Tibial nerve (tissue), 4 donors: ENCODE measurements around the gene SCAPER. TPM values are rescaled to one million over a fixed set of nuclear protein-coding genes. Genes with fewer than 3 reads are reported as not detected.

Experiments used
- DNase-seq, 2 donors: peaks; one replicate each; pipeline ENCODE4 v3.0.0-alpha.2; 2019; ENCODE audit warnings: low spot score in 2 of 2
- H3K27ac ChIP-seq, 4 donors: fragments of 200-600 bp; sonication (generic) in 3 of 4; one replicate each; pipeline ENCODE4 v1.5.1; 2017 to 2019; ENCODE audit warnings: mild to moderate bottlenecking in 1 of 4
- H3K27me3 ChIP-seq, 2 donors: fragments of 200-600 bp; sonication (generic) in 1 of 2; one replicate each; pipeline versions ENCODE4 v1.5.1 to v1.6.0; 2017 to 2019
- H3K36me3 ChIP-seq, 3 donors: fragments of 200-600 bp; sonication (generic); one replicate each; pipeline ENCODE4 v1.5.1; 2018 to 2019
- H3K4me1 ChIP-seq, 4 donors: fragments of 200-600 bp; sonication (generic) in 3 of 4; one replicate each; pipeline ENCODE4 v1.5.1; 2017 to 2019
- H3K4me3 ChIP-seq, 4 donors: fragments of 200-600 bp; sonication (generic) in 3 of 4; one replicate each; pipeline ENCODE4 v1.5.1; 2017 to 2019; ENCODE audit warnings: mild to moderate bottlenecking in 1 of 4, moderate library complexity in 1 of 4
- H3K9me3 ChIP-seq, 4 donors: fragments of 200-600 bp; sonication (generic) in 3 of 4; one replicate each; pipeline ENCODE4 v1.5.1; 2017 to 2019
- EP300 ChIP-seq, 2 donors: sonication (generic); formaldehyde crosslinking; IDR thresholded peaks; one replicate each; pipeline ENCODE4 v1.6.1; 2017; ENCODE audit warnings: antibody characterized with exemption in 2 of 2, mild to moderate bottlenecking in 1 of 2
- POLR2A ChIP-seq, 2 donors: fragments of 450-650 bp; IDR thresholded peaks; one replicate each; pipeline ENCODE4 v1.6.1; 2017; ENCODE audit warnings: antibody characterized with exemption in 2 of 2, mild to moderate bottlenecking in 2 of 2, moderate library complexity in 2 of 2
- WGBS, 2 donors: methylation state at CpG; one replicate each; pipeline ENCODE4 v1.1.5; 2018; 5-methylcytosine and 5-hydroxymethylcytosine counted together
- total RNA-seq, 4 donors: library from RNA; depleted of rRNA; stranded (reverse); fragments of >200 nt; gene quantifications; one replicate each; pipeline ENCODE4 v1.1.0, GENCODE V29; 2016
- TF ChIP-seq, protein P1 (sequence below), 5 experiments: fragments of 200-600 bp in 3 of 5; fragments of 450-650 bp in 2 of 5; sonication (generic) in 3 of 5; IDR thresholded peaks; one replicate each; pipeline ENCODE4 v1.5.1; 2016 to 2019; ENCODE audit warnings: antibody characterized with exemption in 5 of 5, mild to moderate bottlenecking in 3 of 5, moderate library complexity in 2 of 5

The SCAPER gene
- total RNA-seq, 4 donors from 2014 or later, result 25.5 to 45.3 (median 37.3) TPM

DNA sequence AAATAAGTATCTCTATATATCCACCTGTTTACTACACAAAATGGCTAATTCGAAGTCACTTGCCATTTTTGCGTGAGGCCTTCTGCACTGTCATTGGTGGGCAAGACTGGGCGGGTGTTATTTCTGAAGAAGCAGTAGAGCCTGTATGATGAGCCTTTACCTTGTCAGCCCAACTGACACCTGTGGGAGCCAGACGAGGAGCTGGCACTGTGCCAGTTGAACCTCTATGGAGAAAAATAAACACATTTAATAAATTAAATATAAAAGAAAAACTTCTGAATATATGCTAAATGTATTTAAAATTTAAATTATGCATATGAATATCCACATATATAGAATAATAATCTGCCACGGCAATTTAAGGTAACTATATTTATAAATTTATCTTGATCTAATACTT, 109.9 kb downstream of the SCAPER start:
- Histone ChIP-seq H3K4me1 (no peaks in the 10 kb centered on the region), H3K27me3 (no peaks in the 10 kb centered on the region), H3K27ac (no peak overlapping the region), H3K4me3 (no peak overlapping the region), H3K9me3 (peaks cover 0 to 13% (median 2%) of the 10 kb centered on the region in 4 donors), H3K36me3 (peaks cover 0 to 55% (median 0%) of the 10 kb centered on the region in 3 donors)
- WGBS, 2 donors, result 83 to 86% methylated on average over 5 of the region's 5 CpGs
- TF ChIP-seq EP300 (IDR thresholded peaks at IDR 0.05) (no peak), POLR2A (IDR thresholded peaks at IDR 0.05) (no peak)
- TF ChIP-seq, protein P1, sequence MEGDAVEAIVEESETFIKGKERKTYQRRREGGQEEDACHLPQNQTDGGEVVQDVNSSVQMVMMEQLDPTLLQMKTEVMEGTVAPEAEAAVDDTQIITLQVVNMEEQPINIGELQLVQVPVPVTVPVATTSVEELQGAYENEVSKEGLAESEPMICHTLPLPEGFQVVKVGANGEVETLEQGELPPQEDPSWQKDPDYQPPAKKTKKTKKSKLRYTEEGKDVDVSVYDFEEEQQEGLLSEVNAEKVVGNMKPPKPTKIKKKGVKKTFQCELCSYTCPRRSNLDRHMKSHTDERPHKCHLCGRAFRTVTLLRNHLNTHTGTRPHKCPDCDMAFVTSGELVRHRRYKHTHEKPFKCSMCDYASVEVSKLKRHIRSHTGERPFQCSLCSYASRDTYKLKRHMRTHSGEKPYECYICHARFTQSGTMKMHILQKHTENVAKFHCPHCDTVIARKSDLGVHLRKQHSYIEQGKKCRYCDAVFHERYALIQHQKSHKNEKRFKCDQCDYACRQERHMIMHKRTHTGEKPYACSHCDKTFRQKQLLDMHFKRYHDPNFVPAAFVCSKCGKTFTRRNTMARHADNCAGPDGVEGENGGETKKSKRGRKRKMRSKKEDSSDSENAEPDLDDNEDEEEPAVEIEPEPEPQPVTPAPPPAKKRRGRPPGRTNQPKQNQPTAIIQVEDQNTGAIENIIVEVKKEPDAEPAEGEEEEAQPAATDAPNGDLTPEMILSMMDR (IDR thresholded peaks at IDR 0.05), result no peak
- no peak for DNase-seq

DNA sequence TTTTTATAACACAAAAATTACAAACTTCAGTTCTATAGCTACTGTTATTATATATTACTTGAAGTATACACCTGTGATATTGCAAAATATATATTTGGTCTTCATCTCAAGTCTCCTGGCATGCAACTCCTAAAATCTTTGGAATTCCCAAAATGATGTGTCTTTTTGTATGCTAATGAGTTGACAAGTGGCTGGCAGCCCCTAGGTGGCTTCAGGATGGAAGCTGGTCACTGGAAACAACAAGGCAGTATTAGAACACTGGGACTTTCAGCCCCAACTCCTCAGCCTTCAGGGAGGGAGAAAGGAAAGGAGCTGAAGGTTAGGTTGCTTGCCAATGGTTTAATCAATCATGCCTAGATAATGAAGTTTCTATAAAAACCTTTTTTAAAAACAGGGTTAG, 112.0 kb downstream of the SCAPER start:
- Histone ChIP-seq H3K27ac (no peak overlapping the region), H3K27me3 (no peaks in the 10 kb centered on the region), H3K4me1 (no peaks in the 10 kb centered on the region), H3K9me3 (peaks cover 0 to 13% (median 2%) of the 10 kb centered on the region in 4 donors), H3K36me3 (peaks cover 0 to 50% (median 0%) of the 10 kb centered on the region in 3 donors), H3K4me3 (no peak overlapping the region)
- DNase-seq, result no peak
- TF ChIP-seq EP300 (IDR thresholded peaks at IDR 0.05), result no peak
- TF ChIP-seq, protein P1 (IDR thresholded peaks at IDR 0.05), result no peak
- no peak for TF ChIP-seq POLR2A (IDR thresholded peaks at IDR 0.05)

DNA sequence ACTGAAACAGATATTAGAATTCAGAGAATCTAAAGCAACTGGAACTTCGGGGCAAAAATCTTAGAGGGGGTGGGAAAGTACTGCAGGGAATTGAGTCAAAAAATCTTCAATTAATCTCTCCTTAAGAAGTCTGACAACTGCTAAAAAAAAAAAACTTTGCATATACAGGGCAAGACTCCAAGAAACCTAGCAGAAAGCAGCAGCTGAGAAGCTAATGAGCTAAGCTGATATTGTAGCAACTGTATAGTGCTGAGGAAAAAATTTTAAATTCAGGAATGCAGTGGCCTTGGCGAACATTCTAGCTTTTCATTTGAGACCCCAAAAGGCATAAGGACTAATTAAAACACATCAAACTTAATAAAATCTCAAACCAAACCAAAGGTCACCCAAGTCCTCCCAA, 113.6 kb downstream of the SCAPER start:
- TF ChIP-seq POLR2A (IDR thresholded peaks at IDR 0.05) (no peak), EP300 (IDR thresholded peaks at IDR 0.05) (no peak)
- TF ChIP-seq, protein P1 (IDR thresholded peaks at IDR 0.05), result no peak
- WGBS, 2 donors, result 87 to 92% methylated on average over 2 of the region's 2 CpGs
- H3K27me3 ChIP-seq, result no peaks in the 10 kb centered on the region
- H3K27ac ChIP-seq, result no peak overlapping the region
- no peaks in the 10 kb centered on the region for H3K4me1 ChIP-seq
- peaks cover 0 to 50% (median 0%) of the 10 kb centered on the region in 3 donors for H3K36me3 ChIP-seq
- peaks cover 0 to 13% (median 2%) of the 10 kb centered on the region in 4 donors for H3K9me3 ChIP-seq
- DNase-seq, result no peak
- H3K4me3 ChIP-seq, result no peak overlapping the region

DNA sequence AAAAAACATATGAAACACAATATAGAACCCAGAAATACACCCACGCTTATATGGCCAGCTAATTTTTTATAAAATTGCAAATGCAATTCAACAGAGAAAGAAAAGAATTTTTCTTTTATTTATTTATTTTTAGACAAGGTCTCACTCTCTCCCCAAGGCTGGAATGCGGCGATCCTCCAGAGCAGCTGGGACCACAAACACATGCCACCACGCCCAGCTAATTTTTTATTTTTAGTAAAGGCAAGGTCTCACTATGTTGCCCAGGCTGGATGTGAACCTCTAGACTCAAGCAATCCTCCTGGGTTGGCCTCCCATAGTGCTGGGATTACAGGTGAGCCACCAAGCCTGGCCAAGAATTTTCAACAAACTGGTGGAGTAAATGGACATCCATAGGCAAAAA, 117.9 kb downstream of the SCAPER start:
- 87 to 94% methylated on average over 4 of the region's 4 CpGs for WGBS, 2 donors
- H3K27me3 ChIP-seq, result no peaks in the 10 kb centered on the region
- H3K4me3 ChIP-seq, result no peak overlapping the region

DNA sequence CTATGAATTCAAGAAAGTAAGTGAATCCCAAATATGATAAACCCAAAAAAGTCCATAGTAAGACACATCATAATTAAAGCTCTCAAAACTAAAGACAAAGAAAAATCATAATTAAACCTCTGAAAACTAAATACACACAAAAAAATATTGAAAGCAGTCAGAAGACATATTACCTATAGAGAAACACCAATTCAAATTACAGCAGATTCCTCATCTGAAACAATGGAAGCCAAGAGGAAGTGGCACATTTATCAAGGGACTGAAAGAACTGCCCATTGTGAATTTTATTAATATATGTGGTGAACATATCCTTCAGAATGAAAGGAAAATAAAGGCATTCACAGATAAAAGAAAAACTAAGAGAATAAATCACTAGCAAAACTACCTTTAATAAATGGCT, 128.2 kb downstream of the SCAPER start:
- no peaks in the 10 kb centered on the region for H3K27me3 ChIP-seq

More for the DNA sequence above, 117.9 kb downstream of the SCAPER start:
- DNase-seq, result no peak
- Histone ChIP-seq H3K9me3 (peaks cover 0 to 17% (median 4%) of the 10 kb centered on the region in 4 donors), H3K27ac (no peak overlapping the region), H3K4me1 (no peaks in the 10 kb centered on the region), H3K36me3 (peaks cover 0 to 51% (median 0%) of the 10 kb centered on the region in 3 donors)
- TF ChIP-seq EP300 (IDR thresholded peaks at IDR 0.05), result no peak
- TF ChIP-seq, protein P1 (IDR thresholded peaks at IDR 0.05), result no peak
- TF ChIP-seq POLR2A (IDR thresholded peaks at IDR 0.05), result no peak

More for the DNA sequence above, 128.2 kb downstream of the SCAPER start:
- TF ChIP-seq, protein P1 (IDR thresholded peaks at IDR 0.05), result no peak
- no peak for TF ChIP-seq POLR2A (IDR thresholded peaks at IDR 0.05)
- TF ChIP-seq EP300 (IDR thresholded peaks at IDR 0.05), result no peak
- no peaks in the 10 kb centered on the region for H3K4me1 ChIP-seq
- no peak for DNase-seq
- peaks cover 0 to 53% (median 0%) of the 10 kb centered on the region in 3 donors for H3K36me3 ChIP-seq
- no peak overlapping the region for H3K4me3 ChIP-seq
- no peak overlapping the region for H3K27ac ChIP-seq
- H3K9me3 ChIP-seq, result peaks cover 0 to 5% (median 0%) of the 10 kb centered on the region in 4 donors
